Measurements from ENCODE around the gene CBX8. TPM values are rescaled to one million over a fixed set of nuclear protein-coding genes. Genes with fewer than 3 reads are reported as not detected.
A peak's percentile ranks its signal among the peaks of the same experiment; 100 is the strongest.

CBX8 gene
- total RNA-seq, 1 experiment from 2014 or later: 2.0 TPM

DNA sequence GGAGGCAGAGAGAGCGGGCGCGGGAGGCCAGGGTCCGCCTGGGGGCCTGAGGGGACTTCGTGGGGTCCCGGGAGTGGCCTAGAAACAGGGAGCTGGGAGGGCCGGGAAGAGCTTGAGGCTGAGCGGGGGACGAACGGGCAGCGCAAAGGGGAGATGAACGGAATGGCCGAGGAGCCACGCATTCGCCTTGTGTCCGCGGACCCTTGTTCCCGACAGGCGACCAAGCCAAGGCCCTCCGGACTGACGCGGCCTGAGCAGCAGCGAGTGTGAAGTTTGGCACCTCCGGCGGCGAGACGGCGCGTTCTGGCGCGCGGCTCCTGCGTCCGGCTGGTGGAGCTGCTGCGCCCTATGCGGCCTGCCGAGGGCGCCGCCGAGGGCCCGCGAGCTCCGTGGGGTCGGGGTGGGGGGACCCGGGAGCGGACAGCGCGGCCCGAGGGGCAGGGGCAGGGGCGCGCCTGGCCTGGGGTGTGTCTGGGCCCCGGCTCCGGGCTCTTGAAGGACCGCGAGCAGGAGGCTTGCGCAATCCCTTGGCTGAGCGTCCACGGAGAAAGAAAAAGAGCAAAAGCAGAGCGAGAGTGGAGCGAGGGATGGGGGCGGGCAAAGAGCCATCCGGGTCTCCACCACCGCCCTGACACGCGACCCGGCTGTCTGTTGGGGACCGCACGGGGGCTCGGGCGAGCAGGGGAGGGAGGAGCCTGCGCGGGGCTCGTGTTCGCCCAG lies 43.6 kb upstream of the CBX8 start (continued):
- TF ChIP-seq, protein P1, sequence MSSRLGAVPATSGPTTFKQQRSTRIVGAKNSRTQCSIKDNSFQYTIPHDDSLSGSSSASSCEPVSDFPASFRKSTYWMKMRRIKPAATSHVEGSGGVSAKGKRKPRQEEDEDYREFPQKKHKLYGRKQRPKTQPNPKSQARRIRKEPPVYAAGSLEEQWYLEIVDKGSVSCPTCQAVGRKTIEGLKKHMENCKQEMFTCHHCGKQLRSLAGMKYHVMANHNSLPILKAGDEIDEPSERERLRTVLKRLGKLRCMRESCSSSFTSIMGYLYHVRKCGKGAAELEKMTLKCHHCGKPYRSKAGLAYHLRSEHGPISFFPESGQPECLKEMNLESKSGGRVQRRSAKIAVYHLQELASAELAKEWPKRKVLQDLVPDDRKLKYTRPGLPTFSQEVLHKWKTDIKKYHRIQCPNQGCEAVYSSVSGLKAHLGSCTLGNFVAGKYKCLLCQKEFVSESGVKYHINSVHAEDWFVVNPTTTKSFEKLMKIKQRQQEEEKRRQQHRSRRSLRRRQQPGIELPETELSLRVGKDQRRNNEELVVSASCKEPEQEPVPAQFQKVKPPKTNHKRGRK (CRISPR knock-in tag; IDR thresholded peaks at IDR 0.05; ENCODE audit: borderline replicate concordance): no peak
- no peak for TF ChIP-seq ZMAT4 (CRISPR knock-in tag; IDR thresholded peaks at IDR 0.05)
- no peak for TF ChIP-seq CREM (CRISPR knock-in tag; IDR thresholded peaks at IDR 0.05)
- no peak for TF ChIP-seq ZNF281 (CRISPR knock-in tag; IDR thresholded peaks at IDR 0.05)
- TF ChIP-seq PRDM15 (CRISPR knock-in tag; IDR thresholded peaks at IDR 0.05): 0 out of 2 replicates have a peak, but pooled peaks have one; percentile 19

DNA sequence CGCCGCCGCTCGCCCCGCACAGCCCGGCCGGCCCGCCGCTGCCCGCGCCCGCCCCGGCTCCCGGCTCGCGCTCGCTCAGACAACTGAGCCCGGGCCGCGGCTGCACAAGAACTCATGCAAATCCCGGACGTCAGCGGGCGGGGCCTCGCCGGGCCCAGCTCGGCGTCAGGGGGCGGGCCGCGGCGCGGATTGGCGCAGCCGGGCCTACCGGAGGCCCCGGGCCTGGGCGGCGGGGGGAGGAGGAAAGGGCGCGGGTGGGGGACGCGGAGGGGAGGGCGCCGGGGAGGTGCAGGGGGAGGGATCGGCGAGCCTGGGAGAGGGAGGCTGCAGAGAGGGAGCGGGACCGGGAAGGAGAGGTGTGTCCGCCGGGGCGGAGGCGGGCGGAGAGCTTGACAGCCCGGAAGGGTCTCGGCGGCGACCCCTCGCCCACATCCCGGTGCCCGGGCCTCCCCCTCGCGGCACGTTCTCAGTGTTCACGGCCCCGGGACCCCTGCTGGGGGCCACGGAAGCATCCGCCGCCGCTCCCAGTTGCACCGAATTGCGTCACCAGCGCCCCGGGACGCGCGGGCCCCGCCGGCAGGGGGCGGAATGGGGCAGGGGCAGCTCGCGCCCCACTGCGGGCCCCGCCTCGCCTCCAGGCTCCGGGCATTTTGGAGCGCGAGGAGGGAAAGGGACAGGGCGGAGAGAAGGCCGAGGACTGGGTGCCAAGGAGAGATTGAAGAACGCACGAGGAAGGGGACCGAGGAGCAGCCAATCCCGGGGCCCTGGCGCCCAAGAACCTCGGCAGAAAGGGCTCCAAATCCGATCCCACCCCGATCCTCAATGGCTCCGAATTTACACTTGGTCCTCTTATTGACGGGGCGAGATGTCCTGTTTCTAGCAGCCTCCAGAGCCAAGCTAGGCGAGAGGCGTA lies 42.7 kb upstream of the CBX8 start, which contains the start of gene CBX4:
Gene CBX4 (minus strand): TSS at position 85 of the 913 bp plus-strand sequence. CDS start 189 bp downstream, outside the sequence.
- Mint-ChIP-seq H3K36me3 (no peaks in the 10 kb centered on the region), H3K27me3 (ENCODE audit: low read depth) (peaks cover 89% of the 10 kb centered on the region), H3K4me1 (peaks cover 31% of the 10 kb centered on the region), H3K4me3 (peak within 1 kb of the TSS; percentile 72), H3K9me3 (no peaks in the 10 kb centered on the region), H3K27ac (no peak within 1 kb of the TSS; the same call in 1 of the 2 replicates)
- POLR2A ChIA-PET: interaction anchor here (0.8 to 2.6 kb wide), 14 partner anchors 19 to 154 kb away, joined by 3 to 11 read pairs (median 4); partner anchors contain the start of gene CBX8
- DNase-seq (ENCODE audit: low spot score): peak; percentile 91
- peak; percentile 24 for ATAC-seq
- CTCF ChIA-PET: interaction anchor here (0.6 to 9.0 kb wide), 42 partner anchors 8 to 262 kb away, joined by 3 to 221 read pairs (median 6); partner anchors contain the start of genes CBX2, CBX8 and GAA
- TF ChIP-seq ZSCAN18 (CRISPR knock-in tag; IDR thresholded peaks at IDR 0.05) (no peak), ZNF423 (CRISPR knock-in tag; IDR thresholded peaks at IDR 0.05) (peak; percentile 63), CBFB (CRISPR knock-in tag; IDR thresholded peaks at IDR 0.05; ENCODE audit: low read depth) (no peak), ZNF219 (CRISPR knock-in tag; IDR thresholded peaks at IDR 0.05; ENCODE audit: borderline replicate concordance) (no peak), NR2C2 (CRISPR knock-in tag; IDR thresholded peaks at IDR 0.05) (0 out of 2 replicates have a peak, but pooled peaks have one; percentile 11), NFYB (CRISPR knock-in tag; conservative IDR thresholded peaks at IDR 0.05; ENCODE audit: low read depth) (no peak), GABPB1 (CRISPR knock-in tag; IDR thresholded peaks at IDR 0.05) (peak; percentile 100), ZNF138 (CRISPR knock-in tag; conservative IDR thresholded peaks at IDR 0.05) (no peak), CTCF (IDR thresholded peaks at IDR 0.05) (peak; percentile 57), RORB (CRISPR knock-in tag; IDR thresholded peaks at IDR 0.05) (no peak)
- TF ChIP-seq, protein P2, sequence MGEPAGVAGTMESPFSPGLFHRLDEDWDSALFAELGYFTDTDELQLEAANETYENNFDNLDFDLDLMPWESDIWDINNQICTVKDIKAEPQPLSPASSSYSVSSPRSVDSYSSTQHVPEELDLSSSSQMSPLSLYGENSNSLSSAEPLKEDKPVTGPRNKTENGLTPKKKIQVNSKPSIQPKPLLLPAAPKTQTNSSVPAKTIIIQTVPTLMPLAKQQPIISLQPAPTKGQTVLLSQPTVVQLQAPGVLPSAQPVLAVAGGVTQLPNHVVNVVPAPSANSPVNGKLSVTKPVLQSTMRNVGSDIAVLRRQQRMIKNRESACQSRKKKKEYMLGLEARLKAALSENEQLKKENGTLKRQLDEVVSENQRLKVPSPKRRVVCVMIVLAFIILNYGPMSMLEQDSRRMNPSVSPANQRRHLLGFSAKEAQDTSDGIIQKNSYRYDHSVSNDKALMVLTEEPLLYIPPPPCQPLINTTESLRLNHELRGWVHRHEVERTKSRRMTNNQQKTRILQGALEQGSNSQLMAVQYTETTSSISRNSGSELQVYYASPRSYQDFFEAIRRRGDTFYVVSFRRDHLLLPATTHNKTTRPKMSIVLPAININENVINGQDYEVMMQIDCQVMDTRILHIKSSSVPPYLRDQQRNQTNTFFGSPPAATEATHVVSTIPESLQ (CRISPR knock-in tag; IDR thresholded peaks at IDR 0.05): no peak

Measured in WTC11 (cell line).